ENCODE measurements around the gene PKN2.

PKN2 gene

DNA sequence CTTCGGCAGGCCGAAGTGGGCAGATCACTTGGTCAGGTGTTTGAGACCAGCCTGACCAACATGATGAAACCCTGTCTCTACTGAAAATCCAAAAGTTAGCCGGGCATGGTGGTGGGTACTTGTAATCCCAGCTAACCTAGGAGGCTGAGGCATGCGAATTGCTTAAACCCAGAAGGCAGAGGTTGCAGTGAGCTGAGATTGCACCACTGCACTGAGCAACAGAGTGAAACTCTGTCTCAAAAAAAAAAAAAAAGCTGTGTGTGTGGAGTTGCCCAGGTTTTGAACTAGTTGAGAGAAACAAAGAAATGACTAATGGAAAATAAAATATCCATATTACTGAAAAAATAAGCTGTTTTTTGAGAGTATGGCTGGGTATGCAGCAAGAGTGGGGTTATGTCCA, 107.1 kb downstream of the PKN2 start:
- no peak for DNase-seq (ENCODE audit: extremely low read depth, low read depth)
- no peak for TF ChIP-seq CTCF (IDR thresholded peaks at IDR 0.05; ENCODE audit: low read depth, low read length, missing control alignments)
- H3K4me3 ChIP-seq (replicated peaks; ENCODE audit: low read depth, low read length), result no peak overlapping the region

DNA sequence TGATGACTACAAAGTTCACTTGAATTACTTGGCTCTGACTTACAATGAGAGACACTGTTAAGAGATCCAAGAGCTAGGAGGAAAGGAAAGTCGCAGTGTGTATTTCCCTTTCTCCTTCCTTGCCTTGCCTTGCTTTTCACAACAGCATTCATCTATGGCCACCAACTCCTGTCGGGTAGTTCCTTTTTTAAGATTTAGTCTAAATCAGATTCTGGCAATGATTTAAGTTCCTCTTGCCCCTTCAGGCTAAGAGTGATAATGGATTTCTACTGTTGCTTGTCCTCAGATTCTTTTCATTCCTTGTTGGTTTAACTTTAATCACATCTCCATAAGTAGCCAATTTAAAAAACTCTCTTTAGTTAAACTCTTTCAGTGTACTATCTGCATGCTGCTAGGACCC, 115.4 kb downstream of the PKN2 start:
- DNase-seq (ENCODE audit: extremely low read depth, low read depth), result no peak
- H3K4me3 ChIP-seq (replicated peaks; ENCODE audit: low read depth, low read length), result no peak overlapping the region
- TF ChIP-seq CTCF (IDR thresholded peaks at IDR 0.05; ENCODE audit: low read depth, low read length, missing control alignments), result no peak

DNA sequence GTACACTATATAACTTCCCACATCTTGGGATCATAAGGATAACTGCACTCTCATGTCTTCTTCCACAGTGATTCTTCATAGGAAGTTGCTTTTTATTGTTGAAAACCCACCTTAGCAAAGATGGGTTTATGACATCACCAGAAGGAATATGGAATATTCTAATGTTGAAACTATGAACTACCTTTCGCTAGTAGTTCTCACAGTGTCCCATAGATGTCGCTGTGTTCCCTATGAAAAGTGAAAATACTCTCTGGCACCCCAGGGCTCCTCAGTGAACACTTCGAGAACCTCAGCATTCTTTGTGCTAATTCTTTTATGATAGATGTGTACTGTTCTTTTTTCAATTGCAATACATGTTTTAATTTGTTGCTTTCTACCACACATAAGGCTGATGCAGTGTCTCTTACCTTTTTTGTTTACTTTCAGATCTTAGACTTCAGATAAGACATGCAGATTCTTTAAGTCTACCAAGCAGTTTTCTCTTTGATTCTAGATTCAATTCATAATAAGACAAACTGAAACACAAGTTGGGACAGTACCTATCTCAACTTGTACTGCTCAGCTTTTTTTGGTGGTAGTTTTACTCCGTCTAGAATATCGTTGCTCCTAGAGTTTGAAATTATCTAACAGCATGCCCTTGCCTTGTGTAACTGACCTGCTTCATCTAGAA, 116.4 kb downstream of the PKN2 start:
- peak; percentile 43 for TF ChIP-seq CTCF (IDR thresholded peaks at IDR 0.05; ENCODE audit: low read depth, low read length, missing control alignments)
- no peak for DNase-seq (ENCODE audit: extremely low read depth, low read depth)
- no peak overlapping the region for H3K4me3 ChIP-seq (replicated peaks; ENCODE audit: low read depth, low read length)

- DNase-seq (ENCODE audit: extremely low read depth, low read depth), result peak; percentile 44
- TF ChIP-seq CTCF (IDR thresholded peaks at IDR 0.05; ENCODE audit: low read depth, low read length, missing control alignments), result no peak
- H3K4me3 ChIP-seq (replicated peaks; ENCODE audit: low read depth, low read length), result no peak overlapping the region
Measured at GRCh38 chr1:88801575-88802208, 117.6 kb downstream of the PKN2 start.

- no peak for TF ChIP-seq CTCF (IDR thresholded peaks at IDR 0.05; ENCODE audit: low read depth, low read length, missing control alignments)
- no peak overlapping the region for H3K4me3 ChIP-seq (replicated peaks; ENCODE audit: low read depth, low read length)
- no peak for DNase-seq (ENCODE audit: extremely low read depth, low read depth)
Measured at GRCh38 chr1:88802404-88802803, 118.3 kb downstream of the PKN2 start.

DNA sequence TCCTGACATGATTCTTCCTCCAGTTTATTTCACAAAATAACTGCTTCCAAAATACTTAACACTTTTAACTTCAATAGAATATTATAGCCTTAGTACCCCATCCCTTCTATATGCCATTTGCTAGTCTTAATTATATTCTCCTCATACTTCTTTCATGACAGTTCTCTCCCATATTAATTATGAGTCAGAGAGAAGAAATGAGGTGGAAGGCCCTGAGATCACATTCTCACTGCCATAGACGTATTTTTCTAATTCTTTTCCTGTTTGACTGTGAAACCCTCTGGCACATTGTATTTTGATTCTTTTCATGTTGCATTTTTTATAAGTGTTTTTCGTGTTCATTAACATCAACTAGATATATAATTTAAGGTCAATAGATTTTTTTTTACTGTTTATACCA, 118.9 kb downstream of the PKN2 start:
- TF ChIP-seq CTCF (IDR thresholded peaks at IDR 0.05; ENCODE audit: low read depth, low read length, missing control alignments), result no peak
- no peak for DNase-seq (ENCODE audit: extremely low read depth, low read depth)
- H3K4me3 ChIP-seq (replicated peaks; ENCODE audit: low read depth, low read length), result no peak overlapping the region
